ENCODE measurements around the gene CPSF4. TPM values are rescaled to one million over a fixed set of nuclear protein-coding genes. Genes with fewer than 3 reads are reported as not detected.

Gene CPSF4
- total RNA-seq, 1 donor from 2014 or later: 69.5 TPM

DNA sequence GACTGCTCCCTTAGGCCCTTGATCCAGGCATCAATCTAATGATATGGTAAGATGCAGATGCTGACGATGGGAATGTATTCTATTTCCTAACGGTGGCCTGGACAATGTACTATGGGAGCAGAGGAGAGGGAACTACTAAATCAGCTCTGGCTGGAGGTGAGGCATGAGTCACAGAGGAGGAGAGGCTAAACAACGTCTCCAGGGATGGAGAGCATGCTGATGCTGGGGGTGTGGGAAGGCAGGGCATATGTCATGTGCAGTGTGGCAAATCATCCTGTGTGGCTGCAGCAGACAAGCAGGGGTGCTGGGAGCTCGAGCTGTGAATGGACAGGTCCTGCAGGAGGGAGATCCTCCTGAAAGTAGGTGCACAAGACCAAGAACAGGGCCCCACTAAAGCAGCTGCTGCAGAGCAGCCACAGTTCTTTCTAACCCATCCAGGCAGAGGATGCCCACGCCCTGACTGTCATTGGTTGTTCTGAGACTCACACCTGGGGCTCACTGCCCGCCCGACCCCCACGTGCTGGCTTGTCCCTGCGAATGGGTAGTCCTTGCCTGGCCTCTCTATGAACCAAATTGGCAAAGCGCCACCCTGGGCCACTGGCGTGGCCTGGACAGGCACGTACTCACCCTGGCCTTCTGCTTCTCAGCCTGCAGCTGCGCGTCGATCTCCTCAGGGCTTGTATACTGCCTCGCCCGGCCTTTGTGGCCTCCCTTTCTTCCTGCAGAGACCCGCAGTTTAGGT, 34.3 kb upstream of the CPSF4 start:
- Mint-ChIP-seq H3K4me1 (peaks cover 11% of the 10 kb centered on the region), H3K27me3 (ENCODE audit: low read depth) (no peaks in the 10 kb centered on the region), H3K36me3 (peaks cover 25% of the 10 kb centered on the region), H3K4me3 (no peak overlapping the region), H3K9me3 (no peaks in the 10 kb centered on the region), H3K27ac (no peak overlapping the region)
- DNase-seq (ENCODE audit: low spot score in 2 of 2, unreplicated experiment in 2 of 2): no peak
- TF ChIP-seq CTCF (IDR thresholded peaks at IDR 0.05; ENCODE audit: unreplicated experiment): no peak

- Mint-ChIP-seq H3K27me3 (ENCODE audit: low read depth) (no peaks in the 10 kb centered on the region), H3K36me3 (peaks cover 25% of the 10 kb centered on the region), H3K9me3 (no peaks in the 10 kb centered on the region), H3K4me3 (no peak overlapping the region), H3K27ac (no peak overlapping the region), H3K4me1 (peaks cover 16% of the 10 kb centered on the region)
- no peak for TF ChIP-seq CTCF (IDR thresholded peaks at IDR 0.05; ENCODE audit: unreplicated experiment)
- no peak for DNase-seq (ENCODE audit: low spot score in 2 of 2, unreplicated experiment in 2 of 2)
Observed at GRCh38 chr7:99404977-99405320, 33.8 kb upstream of the CPSF4 start.

- Mint-ChIP-seq H3K36me3 (peaks cover 18% of the 10 kb centered on the region), H3K27ac (peak overlapping the region; percentile 25), H3K4me3 (peak overlapping the region; percentile 95), H3K9me3 (no peaks in the 10 kb centered on the region), H3K27me3 (ENCODE audit: low read depth) (no peaks in the 10 kb centered on the region), H3K4me1 (peaks cover 22% of the 10 kb centered on the region)
- TF ChIP-seq CTCF (IDR thresholded peaks at IDR 0.05; ENCODE audit: unreplicated experiment): no peak
- DNase-seq (ENCODE audit: low spot score in 2 of 2, unreplicated experiment in 2 of 2): no peak
Observed at GRCh38 chr7:99406557-99406956, 32.2 kb upstream of the CPSF4 start.

GRCh38 chr7:99407872-99408378, 30.8 kb upstream of the CPSF4 start:
- H3K27me3 Mint-ChIP-seq (ENCODE audit: low read depth): no peaks in the 10 kb centered on the region
- peak overlapping the region; percentile 99 for H3K27ac Mint-ChIP-seq
- H3K9me3 Mint-ChIP-seq: no peaks in the 10 kb centered on the region
- DNase-seq (ENCODE audit: low spot score in 2 of 2, unreplicated experiment in 2 of 2): peak in 1 of 2 experiments; percentile 56
- H3K4me1 Mint-ChIP-seq: peaks cover 22% of the 10 kb centered on the region
- no peak for TF ChIP-seq CTCF (IDR thresholded peaks at IDR 0.05; ENCODE audit: unreplicated experiment)
- peaks cover 19% of the 10 kb centered on the region for H3K36me3 Mint-ChIP-seq
- H3K4me3 Mint-ChIP-seq: peak overlapping the region; percentile 95

DNA sequence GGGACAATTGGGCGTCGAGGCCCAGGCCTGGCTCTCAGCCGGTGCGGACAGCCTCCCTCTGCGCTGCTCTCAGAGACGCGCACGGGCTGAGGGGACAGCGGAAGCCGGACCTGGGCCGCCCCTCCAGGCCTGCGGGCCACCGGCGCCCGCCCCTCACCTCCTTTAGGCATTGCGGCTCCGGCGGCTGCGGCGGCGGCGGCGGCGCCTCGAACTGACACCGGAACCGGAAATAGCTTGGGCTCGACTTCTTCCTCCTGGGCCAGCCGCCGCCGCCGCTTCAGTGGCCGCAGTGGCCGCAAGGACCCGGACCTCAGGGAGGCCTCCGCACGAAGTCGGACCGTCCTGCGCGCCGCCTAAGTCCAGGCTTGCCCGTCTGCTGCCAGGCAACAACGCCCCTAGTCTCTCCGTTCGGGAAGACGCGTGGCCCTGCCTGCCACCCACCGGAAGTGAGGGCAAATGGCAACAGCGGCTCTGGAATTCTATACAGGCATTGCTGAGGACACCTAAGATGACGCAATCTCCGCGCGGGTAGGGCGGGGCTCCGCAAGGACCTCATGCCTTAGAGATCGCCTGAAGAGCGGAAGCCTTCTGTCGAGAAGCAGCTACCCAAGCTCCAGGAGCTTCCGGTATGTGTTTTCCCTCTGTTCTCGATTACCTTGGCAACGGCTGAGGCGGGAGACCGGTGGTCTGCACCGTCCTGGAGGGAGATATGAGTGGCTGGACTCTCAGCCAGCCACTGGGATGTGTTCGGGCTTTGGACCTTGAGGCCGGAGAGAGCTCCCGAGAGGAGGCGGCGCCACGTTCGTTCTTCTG, 30.2 kb upstream of the CPSF4 start, which contains the start of the genes BUD31 and PDAP1:
Gene BUD31, plus strand, starts transcription at position 591 of the 813 bp plus-strand sequence. CDS start 2,124 bp downstream, outside the sequence.
Gene PDAP1, minus strand, starts transcription at position 219 of the 813 bp plus-strand sequence. Its CDS starts 49 bp downstream, at position 170.
- H3K4me1 Mint-ChIP-seq: peaks cover 22% of the 10 kb centered on the region
- no peaks in the 10 kb centered on the region for H3K9me3 Mint-ChIP-seq
- H3K36me3 Mint-ChIP-seq: peaks cover 20% of the 10 kb centered on the region
- DNase-seq (ENCODE audit: low spot score in 2 of 2, unreplicated experiment in 2 of 2): peak; percentile 77 to 96
- no peak for TF ChIP-seq CTCF (IDR thresholded peaks at IDR 0.05; ENCODE audit: unreplicated experiment)
- no peaks in the 10 kb centered on the region for H3K27me3 Mint-ChIP-seq (ENCODE audit: low read depth)
- H3K27ac Mint-ChIP-seq: peak within 1 kb of the TSS; percentile 99
- H3K4me3 Mint-ChIP-seq: peak within 1 kb of the TSS; percentile 95
